C4-2B (cell line): ENCODE results near the gene AKR1C2.
"Not testable (repeated sequence)": the region's sequence is repeated elsewhere in the genome, so short reads cannot be mapped to it uniquely, and the experiment has no call there.

ENCODE experiments used
- ZFX ChIP-seq: fragments of 450-650 bp; IDR thresholded peaks from 2 replicates; pipeline ENCODE4 v1.6.1; 2017
- TF ChIP-seq, protein P1 (sequence below): fragments of 450-650 bp; conservative IDR thresholded peaks from 2 replicates; pipeline ENCODE4 v1.5.1; 2017; ENCODE audit warnings: mild to moderate bottlenecking

DNA sequence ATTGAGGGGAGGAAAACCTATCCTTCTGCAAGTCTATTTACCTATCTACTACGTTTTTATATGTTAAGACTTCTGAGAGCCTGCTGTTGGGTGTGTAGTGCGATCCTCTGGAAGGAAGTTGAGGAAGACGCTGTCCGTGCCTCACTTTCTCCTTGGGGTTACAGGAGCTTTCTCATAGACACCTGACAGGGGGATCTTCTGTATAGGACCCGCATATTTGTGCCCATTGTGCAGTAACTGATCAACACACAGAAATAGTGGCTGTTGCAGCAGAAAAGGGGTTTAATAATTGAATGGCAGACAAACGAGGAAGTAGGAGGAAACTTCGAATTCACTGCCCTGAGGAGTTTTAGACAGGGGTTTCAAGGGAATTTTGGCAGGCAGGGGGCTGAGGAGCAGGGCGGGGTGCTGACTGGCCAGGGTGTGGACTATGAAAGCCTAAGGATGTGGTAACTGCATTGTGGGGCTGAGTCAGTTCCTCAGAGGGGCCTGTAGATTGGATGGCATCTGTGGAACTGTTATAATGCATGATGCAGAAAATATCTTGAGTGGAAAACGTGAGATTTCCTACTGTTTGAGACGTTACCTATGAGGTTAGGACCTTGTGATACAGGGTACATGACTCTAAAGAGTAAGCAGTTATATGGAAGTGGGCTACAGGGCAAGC, 18.1 kb upstream of the AKR1C2 start:
- TF ChIP-seq, protein P1, sequence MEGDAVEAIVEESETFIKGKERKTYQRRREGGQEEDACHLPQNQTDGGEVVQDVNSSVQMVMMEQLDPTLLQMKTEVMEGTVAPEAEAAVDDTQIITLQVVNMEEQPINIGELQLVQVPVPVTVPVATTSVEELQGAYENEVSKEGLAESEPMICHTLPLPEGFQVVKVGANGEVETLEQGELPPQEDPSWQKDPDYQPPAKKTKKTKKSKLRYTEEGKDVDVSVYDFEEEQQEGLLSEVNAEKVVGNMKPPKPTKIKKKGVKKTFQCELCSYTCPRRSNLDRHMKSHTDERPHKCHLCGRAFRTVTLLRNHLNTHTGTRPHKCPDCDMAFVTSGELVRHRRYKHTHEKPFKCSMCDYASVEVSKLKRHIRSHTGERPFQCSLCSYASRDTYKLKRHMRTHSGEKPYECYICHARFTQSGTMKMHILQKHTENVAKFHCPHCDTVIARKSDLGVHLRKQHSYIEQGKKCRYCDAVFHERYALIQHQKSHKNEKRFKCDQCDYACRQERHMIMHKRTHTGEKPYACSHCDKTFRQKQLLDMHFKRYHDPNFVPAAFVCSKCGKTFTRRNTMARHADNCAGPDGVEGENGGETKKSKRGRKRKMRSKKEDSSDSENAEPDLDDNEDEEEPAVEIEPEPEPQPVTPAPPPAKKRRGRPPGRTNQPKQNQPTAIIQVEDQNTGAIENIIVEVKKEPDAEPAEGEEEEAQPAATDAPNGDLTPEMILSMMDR = not testable (repeated sequence)
- TF ChIP-seq ZFX = not testable (repeated sequence)
